ENCODE measurements around the gene LPXN.

The LPXN gene

GRCh38 chr11:58527429-58527828 is 48.2 kb downstream of the LPXN start:
- DNase-seq (ENCODE audit: low read depth, low spot score): no peak
- H3K4me3 ChIP-seq (ENCODE audit: low read length): no peak overlapping the region

GRCh38 chr11:58526721-58527120 is 48.9 kb downstream of the LPXN start:
- H3K4me3 ChIP-seq (ENCODE audit: low read length): no peak overlapping the region
- DNase-seq (ENCODE audit: low read depth, low spot score): no peak

GRCh38 chr11:58525037-58525614 is 50.5 kb downstream of the LPXN start:
- DNase-seq (ENCODE audit: low read depth, low spot score): peak; percentile 80
- peak overlapping the region; percentile 1; the same call in 1 of the 2 replicates for H3K4me3 ChIP-seq (ENCODE audit: low read length)

GRCh38 chr11:58524232-58525036 is 51.2 kb downstream of the LPXN start:
- peak; percentile 78 for DNase-seq (ENCODE audit: low read depth, low spot score)
- H3K4me3 ChIP-seq (ENCODE audit: low read length): peak overlapping the region; percentile 1; the same call in 1 of the 2 replicates

- H3K4me3 ChIP-seq (ENCODE audit: low read length): no peak overlapping the region
- DNase-seq (ENCODE audit: low read depth, low spot score): peak; percentile 33
These were observed 61.8 kb downstream of the LPXN start for GRCh38 chr11:58513747-58514367.

GRCh38 chr11:58511636-58512035 is 64.0 kb downstream of the LPXN start:
- no peak for DNase-seq (ENCODE audit: low read depth, low spot score)

GRCh38 chr11:58509748-58510147 is 65.9 kb downstream of the LPXN start:
- no peak for DNase-seq (ENCODE audit: low read depth, low spot score)
- no peak overlapping the region for H3K4me3 ChIP-seq (ENCODE audit: low read length)

More at GRCh38 chr11:58511636-58512035, 64.0 kb downstream of the LPXN start:
- no peak overlapping the region for H3K4me3 ChIP-seq (ENCODE audit: low read length)

- no peak for DNase-seq (ENCODE audit: low read depth, low spot score)
- H3K4me3 ChIP-seq (ENCODE audit: low read length): no peak overlapping the region
These were observed 66.8 kb downstream of the LPXN start for GRCh38 chr11:58508814-58509213.

- DNase-seq (ENCODE audit: low read depth, low spot score): no peak
- no peak within 1 kb of the TSS for H3K4me3 ChIP-seq (ENCODE audit: low read length)
These were observed 67.7 kb downstream of the LPXN start, which contains the start of gene OR5B21 for GRCh38 chr11:58508005-58508404. OR5B21 (minus strand) TSS chr11:58508105; CDS start chr11:58508105, 0 bp downstream.

- no peak overlapping the region for H3K4me3 ChIP-seq (ENCODE audit: low read length)
- no peak for DNase-seq (ENCODE audit: low read depth, low spot score)
These were observed 68.3 kb downstream of the LPXN start for GRCh38 chr11:58507355-58507754.

- no peak for DNase-seq (ENCODE audit: low read depth, low spot score)
- H3K4me3 ChIP-seq (ENCODE audit: low read length): no peak overlapping the region
These were observed 68.7 kb downstream of the LPXN start for GRCh38 chr11:58506935-58507334.

- DNase-seq (ENCODE audit: low read depth, low spot score): no peak
- no peak overlapping the region for H3K4me3 ChIP-seq (ENCODE audit: low read length)
These were observed 69.8 kb downstream of the LPXN start for GRCh38 chr11:58505849-58506248.

GRCh38 chr11:58504232-58504631 is 71.4 kb downstream of the LPXN start:
- DNase-seq (ENCODE audit: low read depth, low spot score): no peak
- no peak overlapping the region for H3K4me3 ChIP-seq (ENCODE audit: low read length)

GRCh38 chr11:58503361-58503856 is 72.2 kb downstream of the LPXN start:
- H3K4me3 ChIP-seq (ENCODE audit: low read length): no peak overlapping the region
- DNase-seq (ENCODE audit: low read depth, low spot score): no peak

- H3K4me3 ChIP-seq (ENCODE audit: low read length): no peak overlapping the region
- DNase-seq (ENCODE audit: low read depth, low spot score): no peak
These were observed 73.7 kb downstream of the LPXN start for GRCh38 chr11:58502004-58502403.

GRCh38 chr11:58498464-58498863 is 77.2 kb downstream of the LPXN start:
- DNase-seq (ENCODE audit: low read depth, low spot score): peak; percentile 70
- no peak overlapping the region for H3K4me3 ChIP-seq (ENCODE audit: low read length)

GRCh38 chr11:58497951-58498350 is 77.7 kb downstream of the LPXN start:
- no peak overlapping the region for H3K4me3 ChIP-seq (ENCODE audit: low read length)
- DNase-seq (ENCODE audit: low read depth, low spot score): no peak

GRCh38 chr11:58495906-58496305 is 79.8 kb downstream of the LPXN start:
- DNase-seq (ENCODE audit: low read depth, low spot score): no peak
- no peak overlapping the region for H3K4me3 ChIP-seq (ENCODE audit: low read length)

- no peak for DNase-seq (ENCODE audit: low read depth, low spot score)
- no peak overlapping the region for H3K4me3 ChIP-seq (ENCODE audit: low read length)
These were observed 81.6 kb downstream of the LPXN start for GRCh38 chr11:58494101-58494500.

- no peak overlapping the region for H3K4me3 ChIP-seq (ENCODE audit: low read length)
- DNase-seq (ENCODE audit: low read depth, low spot score): no peak
These were observed 82.0 kb downstream of the LPXN start for GRCh38 chr11:58493676-58494075.
